Mesenchymal stem cell (in vitro differentiated cells and primary cell): ENCODE measurements around the gene KSR1.

Experiments used
- DNase-seq: peaks from one replicate; pipeline ENCODE4 v3.0.0-alpha.2; 2013
- H2AFZ ChIP-seq: one replicate; pipeline ENCODE4 v1.6.1; 2013; ENCODE audit warnings: low read depth, mild to moderate bottlenecking, control low read depth, inconsistent platforms, low read length, moderate library complexity
- H2AK5ac ChIP-seq: 2 replicates; pipeline ENCODE4 v1.6.1; 2013; ENCODE audit warnings: low read length, moderate library complexity, mild to moderate bottlenecking, inconsistent platforms; ENCODE audit not compliant: severe bottlenecking
- H2BK120ac ChIP-seq: one replicate; pipeline ENCODE4 v1.6.1; 2013; ENCODE audit warnings: low read depth, mild to moderate bottlenecking, inconsistent platforms, low read length, moderate library complexity
- H2BK12ac ChIP-seq, 2 experiments: one replicate each; pipeline ENCODE4 v1.6.1; 2013; ENCODE audit warnings: inconsistent platforms in 2 of 2, low read length in 2 of 2, mild to moderate bottlenecking in 2 of 2, moderate library complexity in 2 of 2, control low read depth in 1 of 2
- H2BK15ac ChIP-seq: one replicate; pipeline ENCODE4 v1.6.1; 2013; ENCODE audit warnings: mild to moderate bottlenecking, low read depth, inconsistent platforms; ENCODE audit not compliant: poor library complexity, severe bottlenecking
- H2BK5ac ChIP-seq: 2 replicates; pipeline ENCODE4 v1.6.1; 2013; ENCODE audit warnings: low read depth, mild to moderate bottlenecking, low read length, control low read depth, inconsistent platforms; ENCODE audit not compliant: poor library complexity, severe bottlenecking
- H3K14ac ChIP-seq, 2 experiments: one replicate each; pipeline ENCODE4 v1.6.1; 2013; ENCODE audit warnings: inconsistent platforms in 2 of 2, low read length in 2 of 2, control low read depth in 1 of 2, mild to moderate bottlenecking in 1 of 2, moderate library complexity in 1 of 2
- H3K18ac ChIP-seq, 2 experiments: one replicate each; pipeline ENCODE4 v1.6.1; 2013; ENCODE audit warnings: inconsistent platforms in 2 of 2, low read length in 2 of 2, control low read depth in 1 of 2, low read depth in 1 of 2, mild to moderate bottlenecking in 1 of 2
- H3K23ac ChIP-seq, 2 experiments: one replicate each; pipeline ENCODE4 v1.6.1; 2013; ENCODE audit warnings: inconsistent platforms in 2 of 2, low read length in 2 of 2, mild to moderate bottlenecking in 2 of 2, moderate library complexity in 2 of 2, control low read depth in 1 of 2
- H3K27ac ChIP-seq: 2 replicates; pipeline ENCODE4 v1.5.1; 2013; ENCODE audit warnings: mild to moderate bottlenecking, moderate library complexity, low read length, control low read depth, inconsistent platforms; ENCODE audit not compliant: poor library complexity, severe bottlenecking
- H3K27me3 ChIP-seq, 2 experiments: 2 replicates each; pipeline versions ENCODE4 v1.6.1 to v1.7.0; 2013; ENCODE audit warnings: low read length in 2 of 2, mild to moderate bottlenecking in 2 of 2, moderate library complexity in 2 of 2, control low read depth in 1 of 2, inconsistent platforms in 1 of 2; ENCODE audit not compliant: control insufficient read depth in 1 of 2, insufficient read depth in 1 of 2
- H3K36me3 ChIP-seq, 2 experiments: 2 replicates each; pipeline versions ENCODE4 v1.6.1 to v1.7.0; 2013; ENCODE audit warnings: low read length in 2 of 2, control low read depth in 1 of 2, inconsistent platforms in 1 of 2, low read depth in 1 of 2, mild to moderate bottlenecking in 1 of 2; ENCODE audit not compliant: insufficient read depth in 2 of 2, control insufficient read depth in 1 of 2
- H3K4ac ChIP-seq, 2 experiments: one replicate each; pipeline ENCODE4 v1.6.1; 2013; ENCODE audit warnings: inconsistent platforms in 2 of 2, low read length in 2 of 2, mild to moderate bottlenecking in 2 of 2, moderate library complexity in 2 of 2, control low read depth in 1 of 2, low read depth in 1 of 2
- H3K4me1 ChIP-seq: 2 replicates; pipeline ENCODE4 v1.6.1; 2013; ENCODE audit warnings: low read depth, low read length, control low read depth; ENCODE audit not compliant: control insufficient read depth, insufficient read depth
- H3K4me2 ChIP-seq: 2 replicates; pipeline ENCODE4 v1.6.1; 2013; ENCODE audit warnings: low read length, mild to moderate bottlenecking, inconsistent platforms; ENCODE audit not compliant: poor library complexity, severe bottlenecking
- H3K4me3 ChIP-seq, 2 experiments: 2 replicates each; pipeline versions ENCODE4 v1.5.1 to v1.7.0; 2013; ENCODE audit warnings: low read length in 2 of 2, mild to moderate bottlenecking in 2 of 2, control low read depth in 1 of 2, low read depth in 1 of 2; ENCODE audit not compliant: insufficient read depth in 1 of 2
- H3K79me1 ChIP-seq: replicated peaks from 2 replicates; pipeline ENCODE4 v1.6.1; 2013; ENCODE audit warnings: mild to moderate bottlenecking, control low read depth, low read length, inconsistent platforms; ENCODE audit not compliant: poor library complexity, severe bottlenecking
- H3K9ac ChIP-seq: 2 replicates; pipeline ENCODE4 v1.7.0; 2013; ENCODE audit warnings: mild to moderate bottlenecking, low read length, moderate library complexity
- H3K9me3 ChIP-seq: 2 replicates; pipeline ENCODE4 v1.7.0; 2013; ENCODE audit warnings: mild to moderate bottlenecking, low read length; ENCODE audit not compliant: control insufficient read depth
- H4K8ac ChIP-seq: one replicate; pipeline ENCODE4 v1.6.1; 2013; ENCODE audit warnings: inconsistent platforms, mild to moderate bottlenecking, low read length, moderate library complexity
- H4K91ac ChIP-seq: one replicate; pipeline ENCODE4 v1.6.1; 2013; ENCODE audit warnings: mild to moderate bottlenecking, low read length, inconsistent platforms
- WGBS: methylation state at CpG from one replicate; pipeline ENCODE4 v1.1.7; 2013; ENCODE audit warnings: mixed read lengths; 5-methylcytosine and 5-hydroxymethylcytosine counted together

Gene KSR1

GRCh38 chr17:27553019-27553511 lies 96.8 kb downstream of the KSR1 start:
- no peaks in the 10 kb centered on the region for H3K27me3 ChIP-seq
- H3K27ac ChIP-seq, result no peak overlapping the region
- H4K8ac ChIP-seq, result no peak overlapping the region
- WGBS, result 96% methylated on average over 7 of the region's 7 CpGs
- H3K4me2 ChIP-seq, result no peak overlapping the region
- H3K79me1 ChIP-seq, result peaks cover 32% of the 10 kb centered on the region
- no peaks in the 10 kb centered on the region for H3K9me3 ChIP-seq
- no peak overlapping the region for H3K4ac ChIP-seq
- H2BK5ac ChIP-seq, result no peak overlapping the region
- H2BK12ac ChIP-seq, result peak overlapping the region in 1 of 2 experiments; percentile 37
- H4K91ac ChIP-seq, result no peak overlapping the region
- peaks cover 0 to 18% of the 10 kb centered on the region in 2 experiments for H3K36me3 ChIP-seq
- H2AFZ ChIP-seq, result no peak overlapping the region
- no peak overlapping the region for H2BK15ac ChIP-seq
- peak overlapping the region; percentile 29 to 38 for H3K18ac ChIP-seq
- no peak overlapping the region for H3K23ac ChIP-seq
- H3K9ac ChIP-seq, result no peak overlapping the region
- peak overlapping the region; percentile 86 for H2AK5ac ChIP-seq
- no peak for DNase-seq
- H3K4me1 ChIP-seq, result peaks cover 34% of the 10 kb centered on the region
- no peak overlapping the region for H3K4me3 ChIP-seq
- no peak overlapping the region for H2BK120ac ChIP-seq
- no peak overlapping the region for H3K14ac ChIP-seq

GRCh38 chr17:27554152-27554551 lies 97.9 kb downstream of the KSR1 start:
- Histone ChIP-seq H3K4me1 (peaks cover 37% of the 10 kb centered on the region), H2BK120ac (no peak overlapping the region), H3K4me3 (no peak overlapping the region), H3K4ac (no peak overlapping the region), H3K9me3 (no peaks in the 10 kb centered on the region), H3K27ac (no peak overlapping the region), H3K79me1 (peaks cover 29% of the 10 kb centered on the region), H3K18ac (no peak overlapping the region), H3K4me2 (peak overlapping the region; percentile 42), H2AFZ (no peak overlapping the region), H4K8ac (no peak overlapping the region), H2BK15ac (no peak overlapping the region), H2BK12ac (no peak overlapping the region), H2BK5ac (no peak overlapping the region), H4K91ac (no peak overlapping the region), H3K36me3 (peaks cover 0 to 23% of the 10 kb centered on the region in 2 experiments), H3K14ac (no peak overlapping the region), H3K27me3 (no peaks in the 10 kb centered on the region), H3K23ac (no peak overlapping the region), H2AK5ac (no peak overlapping the region), H3K9ac (no peak overlapping the region)
- WGBS, result 74% methylated on average over 11 of the region's 11 CpGs
- no peak for DNase-seq

- Histone ChIP-seq H2AFZ (no peak overlapping the region), H3K27me3 (no peaks in the 10 kb centered on the region), H3K4me2 (no peak overlapping the region), H2AK5ac (no peak overlapping the region), H3K9ac (no peak overlapping the region), H4K91ac (no peak overlapping the region), H3K14ac (no peak overlapping the region), H2BK15ac (no peak overlapping the region), H3K36me3 (peaks cover 0 to 23% of the 10 kb centered on the region in 2 experiments), H4K8ac (no peak overlapping the region), H3K9me3 (no peaks in the 10 kb centered on the region), H2BK120ac (no peak overlapping the region), H2BK12ac (no peak overlapping the region), H3K18ac (no peak overlapping the region), H3K4me1 (peaks cover 43% of the 10 kb centered on the region), H3K79me1 (peaks cover 23% of the 10 kb centered on the region), H3K4me3 (no peak overlapping the region), H3K23ac (no peak overlapping the region), H3K27ac (no peak overlapping the region), H3K4ac (no peak overlapping the region), H2BK5ac (no peak overlapping the region)
- DNase-seq, result no peak
- 84% methylated on average over 5 of the region's 6 CpGs for WGBS
Observed at GRCh38 chr17:27554911-27555310, 98.7 kb downstream of the KSR1 start.

- H3K4ac ChIP-seq, result no peak overlapping the region
- H3K23ac ChIP-seq, result no peak overlapping the region
- H3K4me1 ChIP-seq, result peaks cover 44% of the 10 kb centered on the region
- no peak overlapping the region for H2BK12ac ChIP-seq
- no peak for DNase-seq
- H3K27me3 ChIP-seq, result no peaks in the 10 kb centered on the region
- H3K36me3 ChIP-seq, result peaks cover 0 to 23% of the 10 kb centered on the region in 2 experiments
- H2BK120ac ChIP-seq, result no peak overlapping the region
- H4K91ac ChIP-seq, result no peak overlapping the region
- H3K9ac ChIP-seq, result no peak overlapping the region
- H3K27ac ChIP-seq, result no peak overlapping the region
- H3K4me3 ChIP-seq, result no peak overlapping the region
- no peak overlapping the region for H2BK15ac ChIP-seq
- no peak overlapping the region for H2BK5ac ChIP-seq
- no peak overlapping the region for H3K14ac ChIP-seq
- H3K4me2 ChIP-seq, result no peak overlapping the region
- H3K9me3 ChIP-seq, result no peaks in the 10 kb centered on the region
- no peak overlapping the region for H3K18ac ChIP-seq
- H4K8ac ChIP-seq, result no peak overlapping the region
- no peak overlapping the region for H2AFZ ChIP-seq
- no CpG with 5 or more reads among the region's 5 CpGs for WGBS
- H3K79me1 ChIP-seq, result peaks cover 21% of the 10 kb centered on the region
- H2AK5ac ChIP-seq, result no peak overlapping the region
Observed at GRCh38 chr17:27555339-27555738, 99.1 kb downstream of the KSR1 start.
